Liver (tissue), 9 donors: ENCODE results near the gene GRIK2. TPM values are rescaled to one million over a fixed set of nuclear protein-coding genes. Genes with fewer than 3 reads are reported as not detected.

ENCODE experiments used
- DNase-seq: peaks from one replicate; pipeline ENCODE4 v3.0.0-alpha.2; 2017; ENCODE audit warnings: low spot score
- H3K27ac ChIP-seq, 2 donors: one replicate each; pipeline ENCODE4 v1.7.0; 2013; ENCODE audit warnings: inconsistent platforms in 2 of 2, low read length in 2 of 2, control low read depth in 1 of 2, low read depth in 1 of 2, mild to moderate bottlenecking in 1 of 2
- H3K27me3 ChIP-seq, 4 donors: one replicate each; pipeline versions ENCODE4 v1.6.1 to v1.7.0; 2013; ENCODE audit warnings: low read length in 3 of 4, inconsistent platforms in 1 of 4, mild to moderate bottlenecking in 1 of 4, moderate library complexity in 1 of 4; ENCODE audit not compliant: control insufficient read depth in 4 of 4, insufficient read depth in 4 of 4
- H3K36me3 ChIP-seq, 4 donors: one replicate each; pipeline versions ENCODE4 v1.6.1 to v1.7.0; 2013; ENCODE audit warnings: low read length in 3 of 4, mild to moderate bottlenecking in 3 of 4, low read depth in 1 of 4, moderate library complexity in 1 of 4; ENCODE audit not compliant: control insufficient read depth in 4 of 4, insufficient read depth in 3 of 4
- H3K4me1 ChIP-seq, 4 donors: one replicate each; pipeline versions ENCODE4 v1.6.1 to v1.7.0; 2013; ENCODE audit warnings: low read length in 3 of 4, mild to moderate bottlenecking in 3 of 4, moderate library complexity in 1 of 4; ENCODE audit not compliant: control insufficient read depth in 4 of 4, insufficient read depth in 4 of 4
- H3K4me3 ChIP-seq, 3 donors: one replicate each; pipeline versions ENCODE4 v1.6.1 to v1.7.0; 2013; ENCODE audit warnings: low read length in 3 of 3, control low read depth in 1 of 3, low read depth in 1 of 3, mild to moderate bottlenecking in 1 of 3
- H3K9ac ChIP-seq, 2 donors: one replicate each; pipeline ENCODE4 v1.7.0; 2013; ENCODE audit warnings: low read length in 2 of 2, mild to moderate bottlenecking in 2 of 2, moderate library complexity in 2 of 2, control low read depth in 1 of 2, low read depth in 1 of 2
- H3K9me3 ChIP-seq, 4 donors: one replicate each; pipeline versions ENCODE4 v1.6.1 to v1.7.0; 2013; ENCODE audit warnings: low read length in 3 of 4; ENCODE audit not compliant: control insufficient read depth in 4 of 4
- ATF3 ChIP-seq: IDR thresholded peaks from 2 replicates; pipeline ENCODE4 v1.6.1; 2016; ENCODE audit warnings: antibody characterized with exemption
- EGR1 ChIP-seq, 2 donors: IDR thresholded peaks; 2 replicates each; pipeline ENCODE4 v1.6.1; 2016 to 2018; ENCODE audit warnings: antibody characterized with exemption in 2 of 2, low read depth in 2 of 2
- FOXA1 ChIP-seq: IDR thresholded peaks from 2 replicates; pipeline ENCODE4 v1.6.1; 2016; ENCODE audit warnings: antibody characterized with exemption
- FOXA2 ChIP-seq: IDR thresholded peaks from 2 replicates; pipeline ENCODE4 v1.6.1; 2016; ENCODE audit warnings: antibody characterized with exemption
- HNF4A ChIP-seq, 2 donors: conservative IDR thresholded peaks; 2 replicates each; pipeline ENCODE4 v1.6.1; 2016; ENCODE audit warnings: antibody characterized with exemption in 2 of 2, mild to moderate bottlenecking in 2 of 2
- JUND ChIP-seq, 2 donors: IDR thresholded peaks; 2 replicates each; pipeline ENCODE4 v1.6.1; 2016; ENCODE audit warnings: antibody characterized with exemption in 2 of 2
- NR2F2 ChIP-seq: IDR thresholded peaks from 2 replicates; pipeline ENCODE4 v1.6.1; 2016; ENCODE audit warnings: antibody characterized with exemption
- RAD21 ChIP-seq, 2 donors: IDR thresholded peaks; 2 replicates each; pipeline ENCODE4 v1.6.1; 2016; ENCODE audit warnings: antibody characterized with exemption in 2 of 2, mild to moderate bottlenecking in 2 of 2
- REST ChIP-seq: IDR thresholded peaks from 2 replicates; pipeline ENCODE4 v1.6.1; 2016; ENCODE audit warnings: antibody characterized with exemption, mild to moderate bottlenecking
- RXRA ChIP-seq, 2 donors: IDR thresholded peaks; 2 replicates each; pipeline ENCODE4 v1.6.1; 2017 to 2018; ENCODE audit warnings: antibody characterized with exemption in 2 of 2, mild to moderate bottlenecking in 1 of 2
- SP1 ChIP-seq: IDR thresholded peaks from 2 replicates; pipeline ENCODE4 v1.6.1; 2018; ENCODE audit warnings: antibody characterized with exemption, mild to moderate bottlenecking
- TAF1 ChIP-seq: conservative IDR thresholded peaks from 2 replicates; pipeline ENCODE4 v1.6.1; 2016; ENCODE audit warnings: antibody characterized with exemption, mild to moderate bottlenecking
- YY1 ChIP-seq: IDR thresholded peaks from 2 replicates; pipeline ENCODE4 v1.6.1; 2016; ENCODE audit warnings: antibody characterized with exemption, mild to moderate bottlenecking
- ZBTB33 ChIP-seq: IDR thresholded peaks from 2 replicates; pipeline ENCODE4 v1.6.1; 2016; ENCODE audit warnings: antibody characterized with exemption
- WGBS: extraction: QIAGEN DNeasy Blood & Tissue Kit; methylation state at CpG from one replicate; pipeline ENCODE4 v1.1.7; 2013; 5-methylcytosine and 5-hydroxymethylcytosine counted together
- polyA plus RNA-seq, 2 donors: library from polyadenylated mRNA; stranded (reverse) in 1 of 2; unstranded in 1 of 2; fragments of 200-250 nt in 1 of 2; fragments of >200 nt in 1 of 2; fragmentation: Nextera tagmentation in 1 of 2; extraction: Ambion mirVana in 1 of 2; gene quantifications; one replicate each; pipeline versions ENCODE4 v1.2.1 to v1.2.3, GENCODE V29; 2013 to 2015
- total RNA-seq, 2 donors: library from RNA; depleted of rRNA; stranded (reverse); fragments of >200 nt; gene quantifications; one replicate each; pipeline ENCODE4 v1.2.3, GENCODE V29; 2014
- donor health status: healthy.
- donor health status: healthy.
- donor health status: healthy.
- donor health status: healthy.
- donor health status: healthy.

The GRIK2 gene
- total and polyA plus RNA-seq, 4 donors = 0.02 to 0.17 (median 0.05) TPM

GRCh38 chr6:101527467-101527866 is 134.0 kb downstream of the GRIK2 start:
- WGBS = 77% methylated on average over 3 of the region's 3 CpGs
- H3K4me3 ChIP-seq = no peak overlapping the region
- no peaks in the 10 kb centered on the region for H3K9me3 ChIP-seq
- H3K27ac ChIP-seq = no peak overlapping the region
- no peak for DNase-seq
- no peaks in the 10 kb centered on the region for H3K27me3 ChIP-seq
- H3K36me3 ChIP-seq = no peaks in the 10 kb centered on the region
- no peak overlapping the region for H3K9ac ChIP-seq
- H3K4me1 ChIP-seq = no peaks in the 10 kb centered on the region
- no peak for TF ChIP-seq FOXA1
- TF ChIP-seq JUND (IDR thresholded peaks at IDR 0.05) = no peak

DNA sequence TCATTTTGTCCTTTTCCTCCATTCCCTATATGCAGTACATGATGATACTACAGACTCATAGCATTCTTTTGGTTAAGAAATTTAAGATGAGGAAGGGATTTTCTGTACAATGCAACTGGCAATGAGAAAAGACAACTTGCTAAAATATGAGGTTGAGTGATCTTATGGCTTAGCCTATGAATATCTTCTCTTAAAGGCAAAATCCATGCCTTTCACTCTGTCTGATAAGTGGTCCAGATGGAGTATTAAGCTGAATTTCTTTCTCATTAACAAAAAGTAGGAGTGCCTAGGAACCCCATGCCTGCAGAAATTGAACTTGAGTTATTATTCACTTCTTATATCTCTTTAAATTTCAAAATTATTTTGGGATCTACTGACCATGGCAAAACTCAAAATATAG is 135.3 kb downstream of the GRIK2 start:
- H3K4me3 ChIP-seq = no peak overlapping the region
- no peaks in the 10 kb centered on the region for H3K36me3 ChIP-seq
- H3K9me3 ChIP-seq = no peaks in the 10 kb centered on the region
- H3K27ac ChIP-seq = no peak overlapping the region
- H3K27me3 ChIP-seq = no peaks in the 10 kb centered on the region
- H3K4me1 ChIP-seq = no peaks in the 10 kb centered on the region
- H3K9ac ChIP-seq = no peak overlapping the region
- TF ChIP-seq FOXA1 (no peak), RXRA (IDR thresholded peaks at IDR 0.05) (no peak), REST (no peak), ATF3 (no peak), HNF4A (conservative IDR thresholded peaks at IDR 0.05) (no peak), NR2F2 (no peak)
- DNase-seq = no peak

DNA sequence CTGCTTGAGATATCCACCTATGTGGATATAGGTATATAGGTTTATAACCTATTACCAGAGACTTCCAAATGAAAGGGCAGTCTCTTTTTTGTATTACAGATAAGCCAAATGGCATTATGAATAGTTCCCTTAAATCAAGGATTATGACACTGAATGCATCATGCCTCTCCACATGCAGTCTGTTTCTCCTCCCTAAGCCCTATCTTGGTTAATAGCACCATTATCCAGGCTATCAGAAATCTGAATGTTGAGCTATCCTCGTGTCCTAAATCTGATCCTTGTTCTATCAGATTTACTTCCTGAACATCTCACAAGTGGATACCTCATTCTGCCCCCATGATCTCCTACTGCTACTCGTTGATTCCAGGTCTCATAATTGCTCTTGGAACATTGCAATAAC is 138.0 kb downstream of the GRIK2 start:
- DNase-seq = no peak
- Histone ChIP-seq H3K4me1 (no peaks in the 10 kb centered on the region), H3K27me3 (peaks cover 0 to 5% (median 0%) of the 10 kb centered on the region in 4 donors), H3K36me3 (no peaks in the 10 kb centered on the region), H3K9ac (no peak overlapping the region), H3K9me3 (no peaks in the 10 kb centered on the region), H3K27ac (no peak overlapping the region), H3K4me3 (no peak overlapping the region)
- WGBS = 56% methylated on average over 2 of the region's 2 CpGs
- no peak for TF ChIP-seq NR2F2
- TF ChIP-seq TAF1 = no peak
- no peak for TF ChIP-seq SP1
- no peak for TF ChIP-seq ZBTB33
- no peak for TF ChIP-seq HNF4A (conservative IDR thresholded peaks at IDR 0.05)
- no peak for TF ChIP-seq ATF3
- no peak for TF ChIP-seq YY1
- TF ChIP-seq EGR1 (IDR thresholded peaks at IDR 0.05; ENCODE audit: low read depth in 2 of 2) = no peak
- TF ChIP-seq RAD21 (IDR thresholded peaks at IDR 0.05) = no peak
- TF ChIP-seq FOXA2 = no peak
- TF ChIP-seq JUND (IDR thresholded peaks at IDR 0.05) = no peak
- TF ChIP-seq REST = no peak
